ENCODE measurements around the gene HMGB1.
A peak's percentile ranks its signal among the peaks of the same experiment; 100 is the strongest.

Gene HMGB1
- 271 to 389 (median 292) reads per million in 4 donors for total RNA-seq

GRCh38 chr13:30465593-30466357 is at the start of gene HMGB1:
Gene HMGB1, minus strand, starts transcription at chr13:30465936. Its CDS starts 2,256 bp downstream, at chr13:30463680.
- DNase-seq, result peak; percentile 92 to 99 (median 96)

- no peak for DNase-seq
These were observed 45.2 kb upstream of the HMGB1 start for GRCh38 chr13:30510811-30511371.

- DNase-seq, result no peak
These were observed 44.4 kb upstream of the HMGB1 start for GRCh38 chr13:30510091-30510490.

- DNase-seq, result no peak
These were observed 43.7 kb upstream of the HMGB1 start for GRCh38 chr13:30509254-30510050.

- peak in 1 of 5 donors; percentile 65 for DNase-seq
These were observed 38.3 kb upstream of the HMGB1 start for GRCh38 chr13:30504081-30504480.

GRCh38 chr13:30502237-30502636 is 36.5 kb upstream of the HMGB1 start:
- no peak for DNase-seq

- DNase-seq, result no peak
These were observed 33.6 kb upstream of the HMGB1 start for GRCh38 chr13:30499338-30499737.

GRCh38 chr13:30496147-30496546 is 30.4 kb upstream of the HMGB1 start:
- DNase-seq, result no peak

GRCh38 chr13:30495746-30496145 is 30.0 kb upstream of the HMGB1 start:
- no peak for DNase-seq

GRCh38 chr13:30493658-30494381 is 28.1 kb upstream of the HMGB1 start:
- no peak for DNase-seq

GRCh38 chr13:30487075-30487470 is 21.3 kb upstream of the HMGB1 start:
- DNase-seq, result no peak

- DNase-seq, result no peak
These were observed 20.7 kb upstream of the HMGB1 start for GRCh38 chr13:30486230-30487074.

- no peak for DNase-seq
These were observed 15.6 kb upstream of the HMGB1 start for GRCh38 chr13:30481241-30481760.

- no peak for DNase-seq
These were observed 14.7 kb upstream of the HMGB1 start for GRCh38 chr13:30480292-30480950.

GRCh38 chr13:30479883-30480219 is 14.1 kb upstream of the HMGB1 start:
- DNase-seq, result no peak

- DNase-seq, result no peak
These were observed 13.6 kb upstream of the HMGB1 start for GRCh38 chr13:30479154-30479882.

- DNase-seq, result no peak
These were observed 11.8 kb upstream of the HMGB1 start for GRCh38 chr13:30477346-30478195.

- no peak for DNase-seq
These were observed 7.9 kb upstream of the HMGB1 start for GRCh38 chr13:30473675-30474074.

GRCh38 chr13:30466841-30467252 is 1.1 kb upstream of the HMGB1 start:
- DNase-seq, result peak in 1 of 5 donors; percentile 23

GRCh38 chr13:30466358-30466714 is 600 bp upstream of the HMGB1 start:
- DNase-seq, result no peak

Data from T-helper 1 cell (primary cell).